ENCODE measurements around the gene C2orf42.
"Not testable (repeated sequence)": the region's sequence is repeated elsewhere in the genome, so short reads cannot be mapped to it uniquely, and the experiment has no call there.

Gene C2orf42

DNA sequence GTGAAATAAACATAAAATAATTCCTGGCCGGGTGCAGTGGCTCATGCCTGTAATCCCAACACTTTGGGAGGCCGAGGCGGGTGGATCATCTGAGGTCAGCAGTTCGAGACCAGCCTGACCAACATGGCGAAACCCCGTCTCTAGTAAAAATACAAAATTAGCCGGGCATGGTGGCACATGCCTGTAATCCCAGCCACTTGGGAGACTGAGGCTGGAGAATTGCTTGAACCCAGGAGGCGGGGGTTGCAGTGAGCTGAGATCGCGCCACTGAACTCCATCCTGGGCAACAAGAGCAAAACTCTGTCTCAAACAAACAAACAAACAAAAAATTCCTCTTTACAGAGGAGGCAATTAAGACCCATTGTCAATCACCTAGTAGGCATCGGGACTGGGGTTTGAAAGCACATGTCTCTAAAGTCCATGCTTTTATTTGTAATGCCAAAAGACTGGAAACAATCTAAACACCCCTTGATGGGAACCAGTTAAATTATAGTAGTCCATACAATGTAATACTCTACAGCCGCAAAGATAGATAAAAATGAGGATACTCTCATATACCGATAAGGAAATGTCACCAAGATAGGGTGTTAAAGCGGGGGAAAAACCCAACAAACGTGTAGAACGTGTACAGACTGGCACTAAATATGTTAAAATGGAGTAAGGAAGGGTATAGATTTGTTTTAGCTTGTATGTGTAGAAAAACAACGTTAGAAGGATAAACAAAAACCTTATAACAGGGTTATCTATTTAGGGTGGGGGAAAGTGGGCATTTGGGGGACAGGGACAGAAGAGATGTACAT lies 59.3 kb downstream of the C2orf42 start:
- DNase-seq: not testable (repeated sequence)

DNA sequence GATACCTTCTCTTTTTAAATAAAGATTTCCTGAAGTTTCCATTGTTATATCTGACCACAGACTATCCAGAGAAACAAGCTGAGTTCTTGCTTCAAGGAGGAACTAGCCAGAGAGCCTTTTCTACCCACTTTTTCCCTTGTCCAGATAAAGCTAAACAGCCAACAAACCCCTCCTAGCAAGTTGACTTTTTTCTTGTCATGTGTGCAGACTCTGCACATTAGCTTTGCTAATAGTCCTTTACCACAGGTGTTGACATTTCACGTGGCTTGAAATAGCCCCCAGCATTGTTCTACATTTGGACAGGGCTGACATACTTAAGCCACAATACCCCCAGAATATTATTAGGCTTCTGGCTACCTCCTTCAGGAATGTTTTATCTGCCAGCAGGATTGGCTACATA lies 62.8 kb downstream of the C2orf42 start:
- DNase-seq: no peak

DNA sequence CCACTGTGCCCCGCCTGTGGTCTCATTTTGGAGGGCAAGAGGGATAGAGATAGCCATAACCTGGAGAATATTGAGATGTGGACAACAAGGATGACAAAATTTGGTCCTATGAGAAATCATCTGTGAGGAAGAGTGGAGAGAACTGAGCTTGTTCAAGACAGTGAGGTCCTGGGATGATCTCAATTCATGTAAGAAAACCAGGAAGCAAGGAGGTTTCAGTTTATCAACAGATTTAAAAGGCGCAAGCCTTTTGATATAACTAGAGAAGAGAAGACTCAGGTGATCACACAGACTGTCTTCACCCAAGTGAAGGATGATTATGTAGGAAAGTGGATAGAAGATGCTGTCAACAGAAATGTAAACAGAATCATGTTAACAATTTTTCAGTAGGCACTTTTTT lies 64.4 kb downstream of the C2orf42 start:
- DNase-seq: no peak

DNA sequence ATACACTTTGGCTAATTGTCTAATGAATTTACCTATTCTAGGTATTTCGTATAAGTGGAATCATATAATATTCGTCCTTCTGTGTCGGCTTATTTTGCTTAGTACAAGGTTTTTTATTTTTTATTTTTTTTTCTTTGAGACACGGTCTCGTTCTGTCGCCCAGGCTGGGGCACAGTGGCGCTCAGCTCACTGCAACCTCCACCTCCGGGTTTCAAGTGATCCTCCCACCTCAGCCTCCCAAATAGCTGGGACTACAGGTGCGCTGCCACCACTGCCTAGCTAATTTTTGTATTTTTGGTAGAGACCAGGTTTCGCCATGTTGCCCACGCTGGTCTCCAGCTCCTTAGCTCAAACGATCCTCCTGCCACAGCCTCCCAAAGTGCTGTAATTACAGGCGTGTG lies 65.3 kb downstream of the C2orf42 start:
- no peak for DNase-seq

DNA sequence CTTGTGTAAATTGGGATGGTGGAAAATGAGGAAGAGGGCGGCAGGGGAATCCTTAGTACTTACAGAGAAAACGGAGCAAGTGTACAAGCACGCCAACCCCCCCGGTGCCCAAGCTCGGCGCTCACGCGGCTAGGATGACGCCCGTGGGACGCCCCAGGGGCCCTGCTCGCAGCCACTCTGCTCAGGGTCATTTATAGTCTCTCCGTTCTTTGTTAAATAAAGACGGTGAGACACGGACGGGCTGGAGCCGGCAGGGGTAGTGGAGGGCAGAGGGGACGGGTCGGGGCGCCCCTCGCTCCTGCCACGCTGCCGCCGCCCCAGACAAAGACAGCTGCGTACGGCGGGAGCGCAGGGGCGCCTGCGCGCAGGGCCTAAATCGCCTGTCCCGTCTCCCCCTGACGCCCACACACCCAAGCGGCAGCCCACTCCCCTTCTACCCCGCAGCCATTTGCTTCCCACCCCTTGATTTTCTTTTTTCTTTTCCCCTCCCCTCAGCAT lies 65.8 kb downstream of the C2orf42 start:
- DNase-seq: peak; percentile 40

DNA sequence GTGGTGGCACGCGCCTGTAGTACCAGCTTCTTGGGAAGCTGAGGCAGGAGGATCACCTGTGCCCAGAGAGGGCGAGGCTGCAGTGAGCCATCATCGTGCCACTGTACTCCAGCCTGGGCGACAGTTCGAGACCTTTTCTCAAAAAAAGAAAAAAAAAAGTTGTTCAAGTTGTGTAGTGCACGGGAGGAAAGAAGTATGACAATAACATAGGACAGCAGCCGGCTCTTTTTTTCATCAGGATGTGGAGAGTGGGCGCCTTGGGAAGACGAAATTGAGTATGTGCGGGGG lies 67.0 kb downstream of the C2orf42 start:
- no peak for DNase-seq

DNA sequence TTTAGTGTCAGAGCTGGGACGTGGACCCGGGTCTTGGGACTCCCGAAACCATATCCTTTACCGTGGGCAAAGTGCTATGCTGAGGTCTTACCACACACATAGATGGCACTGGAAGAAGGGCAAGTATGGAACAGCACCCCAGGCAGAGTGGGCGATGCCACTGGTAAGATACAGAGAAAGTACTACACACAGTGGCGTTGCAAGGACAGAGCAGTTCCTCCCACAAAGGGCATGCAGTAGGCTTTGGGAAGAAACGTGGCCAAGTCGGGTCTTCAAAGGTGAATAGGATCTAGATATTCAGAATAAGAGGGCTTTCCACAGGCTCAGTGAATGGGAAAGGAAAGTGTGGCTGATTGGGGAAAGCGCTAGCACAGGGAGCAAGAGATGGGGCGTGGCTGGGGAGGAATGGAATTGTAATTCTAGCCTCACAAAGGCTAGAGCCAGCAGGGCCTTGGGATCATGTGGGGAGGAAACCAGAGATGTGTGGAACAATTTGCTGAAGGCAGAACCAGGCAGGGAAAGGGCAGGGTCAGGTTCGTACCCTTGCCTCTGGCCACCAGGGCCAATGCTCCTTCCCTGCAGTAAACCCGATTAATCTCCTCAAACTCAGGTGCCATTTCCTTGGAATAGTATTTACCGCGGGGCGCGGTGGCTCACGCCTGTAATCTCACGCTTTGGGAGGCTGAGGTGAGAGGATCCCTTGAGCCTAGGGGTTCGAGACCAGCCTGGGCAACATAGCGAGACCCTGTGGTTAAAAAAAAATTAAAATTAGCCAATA lies 67.6 kb downstream of the C2orf42 start:
- no peak for DNase-seq

DNA sequence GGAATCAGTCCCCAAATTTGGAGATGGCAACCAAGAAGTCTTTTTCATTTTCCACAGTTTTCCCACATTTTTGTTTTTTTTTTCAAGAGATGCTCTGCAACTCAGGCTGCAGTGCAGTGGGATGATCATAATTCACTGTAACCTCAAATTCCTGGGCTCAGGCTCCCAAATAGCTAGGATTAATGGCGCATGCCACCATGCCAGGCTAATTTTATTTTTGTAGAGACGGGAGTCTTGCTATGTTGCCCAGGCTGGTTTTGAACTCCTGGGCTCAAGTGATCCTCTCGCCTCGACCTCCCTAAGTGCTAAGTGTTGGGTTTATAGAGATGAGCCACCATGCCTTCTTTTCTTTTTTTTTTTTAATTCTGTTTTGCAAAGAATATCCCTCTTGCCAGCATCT lies 68.3 kb downstream of the C2orf42 start:
- DNase-seq: no peak

DNA sequence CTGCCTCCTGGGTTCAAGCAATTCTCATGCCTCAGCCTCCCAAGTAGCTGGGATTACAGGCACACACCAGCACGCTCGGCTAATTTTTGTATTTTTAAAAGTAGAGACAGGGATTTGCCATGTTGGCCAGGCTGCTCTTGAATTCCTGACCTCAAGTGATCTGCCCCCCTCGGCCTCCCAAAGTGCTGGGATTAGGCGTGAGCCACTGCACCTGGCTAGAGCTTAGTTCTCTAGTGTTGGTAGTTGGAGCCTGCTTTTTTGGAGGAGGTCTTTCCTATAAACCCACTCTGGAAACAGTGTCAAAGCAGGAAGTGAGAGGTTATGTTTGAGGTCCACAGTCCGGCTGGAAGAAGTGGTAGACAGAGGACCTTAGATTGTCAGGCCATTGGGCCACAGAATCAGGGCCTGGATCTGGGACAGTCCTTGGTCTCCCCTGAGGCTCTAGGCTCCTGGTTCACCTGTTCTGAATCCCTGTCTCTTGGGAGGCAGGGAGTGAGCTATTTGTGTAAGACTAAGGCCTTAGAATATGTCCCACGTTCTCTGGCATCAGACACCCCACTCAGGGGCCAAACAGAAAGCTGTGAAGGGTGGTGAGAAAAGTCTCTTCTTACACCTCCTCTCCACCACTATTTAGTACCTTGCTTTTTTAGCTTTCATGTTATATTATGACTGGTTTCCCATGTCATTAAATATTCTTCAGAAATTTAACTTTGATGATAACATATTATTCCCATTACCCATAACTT lies 69.0 kb downstream of the C2orf42 start:
- no peak for DNase-seq

DNA sequence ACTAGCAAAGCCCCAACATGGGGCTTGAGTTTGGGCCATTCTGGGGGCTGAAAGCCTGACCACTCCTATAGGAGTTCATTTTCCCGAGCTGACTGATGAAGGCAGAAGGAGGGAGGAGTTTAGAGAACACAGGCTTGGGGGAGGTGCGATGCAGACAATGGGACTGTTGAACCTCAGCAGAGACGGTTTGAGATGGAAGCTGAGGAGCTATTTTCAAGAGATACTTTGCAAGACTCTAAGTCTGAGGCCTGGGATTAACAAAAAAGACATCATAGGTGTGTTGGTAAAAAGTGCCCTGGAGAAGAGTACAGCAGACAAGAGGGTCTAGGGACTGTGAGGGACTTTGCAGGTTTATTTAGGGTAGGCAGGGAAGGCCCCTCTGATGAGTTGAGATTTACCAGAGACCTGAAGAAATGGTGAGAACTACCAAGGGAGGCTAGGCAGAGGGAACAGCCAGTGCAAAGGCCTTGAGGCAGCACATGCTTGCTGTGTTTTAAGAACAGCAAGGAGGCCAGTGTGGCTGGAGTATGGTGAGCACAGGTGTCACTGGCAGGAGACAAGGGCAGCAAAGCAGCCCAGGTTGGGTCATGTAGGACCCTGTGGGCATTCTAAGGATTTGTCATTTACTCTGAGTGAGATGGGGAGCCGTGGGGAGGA lies 71.9 kb downstream of the C2orf42 start:
- DNase-seq: no peak

DNA sequence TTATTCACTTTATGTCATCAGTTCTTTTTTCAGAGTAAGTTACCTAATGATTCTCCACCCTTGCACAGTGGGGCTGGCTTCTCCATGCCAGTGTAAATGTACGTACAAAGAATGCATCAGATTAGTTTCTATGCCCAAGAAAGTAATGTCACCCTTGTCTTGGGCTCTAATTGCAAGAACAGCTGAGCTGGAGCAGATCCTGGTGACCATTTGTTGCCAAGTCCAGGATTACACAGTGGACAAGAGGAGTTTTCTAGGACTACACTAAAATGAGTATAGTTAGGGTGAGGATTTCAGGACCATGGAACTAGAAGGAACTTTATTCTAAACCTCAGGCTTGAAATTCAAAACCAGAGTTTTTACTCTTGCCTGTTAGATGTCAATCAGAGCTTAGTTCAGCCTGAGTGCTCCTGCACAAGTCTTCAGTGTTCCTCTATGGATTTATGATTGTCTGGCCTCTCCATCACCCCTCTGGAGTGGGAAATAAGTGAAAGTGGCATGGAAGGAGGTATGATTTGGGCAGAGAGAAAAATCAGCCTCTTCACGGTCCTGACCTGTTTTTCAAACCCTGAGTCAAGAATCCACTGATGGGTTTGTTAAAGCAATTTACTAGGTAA lies 73.8 kb downstream of the C2orf42 start:
- DNase-seq: no peak

DNA sequence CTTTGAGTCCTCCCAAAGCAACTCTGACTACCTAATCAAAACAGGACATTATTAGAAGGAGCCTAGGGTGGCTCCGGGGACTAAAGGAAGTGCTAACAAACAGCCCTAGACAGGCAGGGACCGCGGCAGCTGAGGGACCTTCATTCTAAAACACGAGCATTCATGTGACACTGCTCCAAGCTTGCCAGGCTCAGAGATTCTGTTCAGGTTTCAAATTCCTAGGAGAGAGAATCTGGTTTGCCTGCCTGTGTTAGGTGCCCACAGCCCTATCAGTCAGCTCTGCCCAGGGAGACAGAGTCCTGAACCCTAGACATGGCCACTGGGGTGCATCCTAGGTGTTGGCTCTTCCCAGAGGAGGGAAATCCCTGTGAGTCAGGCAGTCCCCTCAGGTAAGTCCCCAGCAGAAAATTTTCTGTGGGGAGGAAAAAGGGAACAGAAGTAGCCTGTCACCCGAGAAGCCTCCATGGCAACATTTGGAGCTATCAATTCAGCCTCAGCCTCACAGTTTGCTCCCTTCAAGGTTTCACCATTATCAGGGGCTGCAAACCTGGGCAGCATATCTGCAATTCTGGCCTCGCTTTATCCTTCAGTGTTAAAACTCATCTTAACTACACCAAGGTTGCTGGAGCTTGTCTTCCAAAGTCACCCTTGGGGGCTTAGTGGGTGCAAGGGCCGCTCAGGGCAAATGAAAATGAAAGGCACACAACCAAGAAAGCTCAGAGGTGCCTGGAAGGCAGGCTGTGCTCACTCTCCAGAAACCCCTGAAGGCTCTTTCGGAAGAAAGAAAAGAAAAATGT lies 75.0 kb downstream of the C2orf42 start:
- no peak for DNase-seq

DNA sequence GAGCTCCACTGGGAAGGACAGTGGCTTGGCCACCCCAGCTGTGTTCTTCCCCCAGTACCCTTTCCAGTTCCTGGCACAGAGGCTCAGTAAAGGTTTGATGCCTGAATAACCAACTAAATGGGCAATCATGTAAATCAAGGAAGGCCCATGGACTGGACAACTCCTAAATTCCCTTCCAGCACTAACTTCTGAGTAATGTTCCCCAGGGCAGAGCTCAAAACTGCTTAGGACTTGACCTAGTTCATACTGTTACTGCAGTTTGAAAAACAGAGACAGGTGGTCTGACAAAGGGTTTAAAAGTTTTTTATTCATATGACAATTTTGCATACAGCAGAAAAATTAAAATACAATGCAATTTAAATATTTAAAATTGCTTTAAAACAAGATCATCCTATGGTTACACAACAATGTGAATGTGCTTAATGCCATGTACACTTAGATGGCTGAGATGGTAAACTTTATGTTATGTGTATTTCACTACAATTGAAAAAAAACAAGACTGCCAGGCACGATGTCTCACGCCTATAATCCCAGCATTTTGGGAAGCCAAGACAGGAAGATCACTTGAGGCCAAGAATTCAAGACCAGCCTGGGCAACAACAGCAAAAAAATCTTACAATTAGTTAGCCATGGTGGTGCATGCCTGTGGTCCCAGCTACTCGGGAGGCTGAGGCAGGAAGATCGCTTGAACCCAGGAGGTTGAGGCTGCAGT lies 77.3 kb downstream of the C2orf42 start:
- no peak for DNase-seq

DNA sequence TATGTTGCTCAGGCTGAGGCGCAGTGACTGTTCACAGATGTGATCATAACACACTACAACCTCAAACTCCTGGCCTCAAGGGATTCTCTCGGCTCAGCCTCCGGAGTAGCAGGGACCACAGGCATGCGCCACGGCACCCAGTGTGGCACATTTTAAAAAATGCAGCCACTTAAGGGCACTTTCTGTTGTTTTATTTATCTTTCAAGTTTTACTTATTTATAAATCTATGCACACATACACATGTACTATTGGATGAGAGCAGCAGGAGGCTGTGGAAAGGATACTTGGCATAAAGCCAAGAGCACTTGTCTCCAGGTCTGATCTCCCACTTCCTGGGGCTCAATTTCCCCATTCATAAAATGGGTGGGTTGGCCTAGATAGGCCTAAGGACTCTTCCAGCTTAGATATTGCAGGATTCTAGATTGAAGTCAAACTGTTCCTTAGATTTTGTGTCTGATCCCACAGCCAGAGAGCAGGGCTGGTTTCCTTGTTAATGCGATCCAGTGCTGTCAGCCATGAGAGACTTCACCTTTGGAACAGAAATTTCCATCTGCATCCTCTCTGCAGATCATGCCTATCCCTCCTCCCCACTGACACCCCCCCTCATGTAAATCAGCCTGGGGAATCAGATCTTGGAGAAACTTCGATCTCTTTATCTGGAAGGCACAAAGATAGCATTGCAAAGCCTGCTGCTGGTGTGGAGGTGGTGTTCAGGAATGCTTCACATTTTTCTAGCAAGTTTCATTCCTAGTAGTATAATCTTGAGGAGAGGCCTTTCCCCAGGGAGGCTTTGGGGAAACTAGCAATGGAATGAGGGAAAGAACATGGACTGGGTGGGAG lies 78.8 kb downstream of the C2orf42 start:
- no peak for DNase-seq

DNA sequence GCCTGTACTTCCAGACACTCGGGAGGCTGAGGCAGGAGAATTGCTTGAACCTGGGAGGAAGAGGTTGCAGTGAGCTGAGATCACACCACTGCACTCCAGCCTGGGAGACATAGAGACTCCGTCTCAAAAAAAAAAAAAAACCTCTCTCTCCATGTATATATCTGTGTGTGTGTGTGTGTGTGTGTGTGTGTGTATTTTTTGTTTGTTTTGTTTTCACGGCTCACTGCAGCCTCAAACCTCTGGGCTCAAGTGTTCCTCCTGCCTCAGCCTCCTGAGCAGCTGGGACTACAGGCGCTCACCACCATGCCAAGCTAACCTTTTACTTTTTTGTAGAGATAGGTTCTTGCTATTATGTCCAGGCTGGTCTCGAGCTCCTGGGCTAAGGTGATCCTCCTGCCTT lies 80.4 kb downstream of the C2orf42 start:
- DNase-seq: not testable (repeated sequence)

DNA sequence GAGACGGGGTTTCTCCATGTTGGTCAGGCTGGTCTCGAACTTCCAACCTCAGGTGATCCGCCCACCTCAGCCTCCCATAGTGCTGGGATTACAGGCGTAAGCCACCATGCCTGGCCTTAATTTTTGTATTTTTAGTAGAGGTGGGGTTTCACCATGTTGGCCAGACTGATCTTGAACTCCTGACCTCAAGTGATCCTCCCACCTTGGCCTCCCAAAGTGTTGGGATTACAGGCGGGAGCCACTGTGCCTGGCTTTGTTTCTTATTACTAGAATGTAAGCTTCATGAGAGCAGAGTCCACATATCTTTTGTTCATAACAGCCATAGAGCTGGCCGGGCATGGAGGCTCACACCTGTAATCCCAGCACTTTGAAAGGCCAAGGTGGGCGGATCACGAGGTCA lies 84.7 kb downstream of the C2orf42 start:
- not testable (repeated sequence) for DNase-seq

DNA sequence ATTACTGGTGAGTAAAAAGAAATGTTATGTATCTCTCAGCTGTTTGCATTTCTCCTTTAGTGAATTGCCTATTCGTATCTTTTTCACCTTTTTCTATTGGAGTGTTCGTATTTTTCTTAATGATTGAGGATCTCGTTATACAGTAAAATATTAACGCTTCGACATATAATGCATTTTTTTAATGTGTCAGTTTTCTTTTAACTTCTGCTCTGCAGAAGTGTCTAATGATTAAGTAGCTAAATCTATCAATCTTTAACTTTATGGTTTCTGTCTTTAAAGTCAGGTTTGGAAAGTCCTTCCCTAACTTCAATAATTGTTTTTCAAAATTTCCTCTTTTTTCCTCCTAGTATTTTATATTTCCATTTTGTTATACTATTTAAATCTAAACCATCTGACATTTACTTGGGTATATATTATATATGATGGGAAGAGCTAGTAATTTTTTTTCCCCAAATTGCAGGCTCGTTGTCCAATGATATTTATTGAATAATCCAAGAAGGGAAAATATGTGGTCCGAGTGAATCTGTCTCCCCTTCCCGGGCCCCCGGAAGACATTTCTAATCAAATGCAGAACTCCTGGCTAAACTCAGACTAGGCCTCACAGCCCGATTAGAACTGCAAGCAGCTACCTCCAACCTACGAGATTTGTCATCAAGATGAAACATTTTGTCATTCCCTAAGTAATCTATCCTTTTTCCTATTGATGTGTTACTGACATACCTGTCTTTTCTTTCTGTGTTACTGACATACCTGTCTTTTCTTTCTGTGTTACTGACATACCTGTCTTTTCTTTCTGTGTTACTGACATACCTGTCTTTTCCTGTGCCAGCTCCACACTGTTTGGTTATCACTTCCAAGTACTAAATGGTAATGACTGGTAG lies 86.3 kb downstream of the C2orf42 start:
- no peak for DNase-seq

DNA sequence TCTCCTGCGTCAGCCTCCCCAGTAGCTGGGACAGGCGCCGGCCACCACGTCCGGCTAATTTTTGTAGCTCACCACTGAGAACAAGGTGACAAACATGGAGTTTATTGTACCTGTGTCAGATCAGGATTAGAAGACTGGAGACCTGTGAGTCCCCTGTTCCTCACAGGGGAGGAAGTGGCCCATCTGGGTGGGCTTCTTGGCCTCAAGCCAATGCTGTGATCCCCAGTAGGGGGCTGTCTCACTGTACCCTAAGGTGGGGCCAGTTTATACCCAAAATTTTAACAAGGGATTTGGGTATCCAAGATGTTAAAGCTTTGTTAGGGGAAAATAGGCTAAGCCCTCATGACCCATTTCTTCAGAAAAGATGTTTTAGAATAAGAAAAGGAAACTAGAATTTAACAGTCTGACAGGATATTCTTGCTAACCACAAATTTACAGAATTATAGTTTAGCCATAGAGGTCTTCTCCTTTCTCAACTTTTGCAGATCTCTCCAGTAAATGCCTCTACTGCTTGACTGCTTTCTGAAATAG lies 87.2 kb downstream of the C2orf42 start:
- peak; percentile 19 for DNase-seq

All from activated gamma-delta T cell (primary cell).